A549 (cell line): ENCODE measurements around the gene PCDHGA10. TPM values are rescaled to one million over a fixed set of nuclear protein-coding genes. Genes with fewer than 3 reads are reported as not detected.

Experiments used
- ATAC-seq, 2 experiments: fragments of 200-7000 bp in 1 of 2; fragments of >200 bp in 1 of 2; cut with Nextera tagmentation in 1 of 2; cut with Tn5 transposase in 1 of 2; 3 replicates each; pipeline versions ENCODE4 v1.8.0 to v1.9.1; 2018 to 2020; ENCODE audit warnings: mild to moderate bottlenecking in 1 of 2, moderate library complexity in 1 of 2
- CTCF ChIA-PET: fragments of 300-600 bp; sonication (Branson Sonifier 250); formaldehyde crosslinking; extraction: SDS; loops from one replicate; lab custom pipeline; 2021; ENCODE audit warnings: antibody characterized with exemption, inconsistent platforms; lab: Yijun Ruan, JAX
- POLR2A ChIA-PET: fragments of 350-600 bp; formaldehyde crosslinking; extraction: SDS; loops from one replicate; lab custom pipeline; 2021; ENCODE audit warnings: antibody characterized with exemption, inconsistent platforms; lab: Yijun Ruan, JAX
- DNase-seq, 2 experiments: peaks; one replicate each; pipeline versions ENCODE4 v3.0.0 to v3.0.0-alpha.2; 2011 to 2016; ENCODE audit warnings: low read depth in 1 of 2, low spot score in 1 of 2
- FAIRE-seq: peaks from 2 replicates; lab custom pipeline; 2011; peaks lifted over from hg19 to GRCh38; lab: Jason Lieb, UNC
- H3K27ac ChIP-seq, 2 experiments: fragments of >200 bp; sonication (Bioruptor Twin); formaldehyde crosslinking; 3 replicates each; pipeline ENCODE4 v1.5.1; 2016 to 2017
- H3K4me1 ChIP-seq: fragments of >200 bp; sonication (Bioruptor Twin); formaldehyde crosslinking; 3 replicates; pipeline ENCODE4 v1.6.1; 2016
- H3K4me2 ChIP-seq: fragments of >200 bp; sonication (Bioruptor Twin); formaldehyde crosslinking; 3 replicates; pipeline ENCODE4 v1.6.1; 2016
- H3K4me3 ChIP-seq: fragments of >200 bp; sonication (Bioruptor Twin); formaldehyde crosslinking; 3 replicates; pipeline ENCODE4 v1.5.1; 2016
- H3K9me3 ChIP-seq: fragments of >200 bp; sonication (Bioruptor Twin); formaldehyde crosslinking; 3 replicates; pipeline ENCODE4 v1.6.1; 2016
- CBX8 ChIP-seq: fragments of 200-600 bp; sonication (generic); IDR thresholded peaks from 2 replicates; pipeline ENCODE4 v1.6.1; 2016
- CEBPB ChIP-seq, 2 experiments: fragments of >200 bp in 1 of 2; sonication (Bioruptor Twin) in 1 of 2; formaldehyde crosslinking in 1 of 2; IDR thresholded peaks; 2 replicates each; pipeline ENCODE4 v1.6.1; 2012 to 2016
- CHD4 ChIP-seq: fragments of 200-600 bp; sonication (generic); IDR thresholded peaks from 2 replicates; pipeline ENCODE4 v1.6.1; 2016; ENCODE audit warnings: antibody characterized with exemption, mild to moderate bottlenecking, borderline replicate concordance
- FOSB ChIP-seq: fragments of 250-450 bp; sonication (Bioruptor Pico); IDR thresholded peaks from 2 replicates; pipeline ENCODE4 v1.5.0; 2020; ENCODE audit warnings: mild to moderate bottlenecking, moderate library complexity
- FOSL2 ChIP-seq, 2 experiments: fragments of 450-650 bp in 1 of 2; fragments of >200 bp in 1 of 2; sonication (Bioruptor Twin) in 1 of 2; formaldehyde crosslinking; IDR thresholded peaks; 2 replicates each; pipeline versions ENCODE4 v1.5.0 to v1.6.1; 2016 to 2020; ENCODE audit warnings: mild to moderate bottlenecking in 1 of 2, moderate library complexity in 1 of 2
- KDM5A ChIP-seq: fragments of 200-600 bp; sonication (generic); IDR thresholded peaks from 2 replicates; pipeline ENCODE4 v1.6.1; 2016; ENCODE audit warnings: antibody characterized with exemption, mild to moderate bottlenecking
- MAZ ChIP-seq: fragments of 150-350 bp; IDR thresholded peaks from 2 replicates; pipeline ENCODE4 v1.6.1; 2014; ENCODE audit warnings: antibody characterized with exemption, low read depth, low read length, borderline replicate concordance
- NPAS2 ChIP-seq: fragments of 250-450 bp; sonication (Bioruptor Pico); IDR thresholded peaks from 2 replicates; pipeline ENCODE4 v1.8.0; 2022; ENCODE audit warnings: mild to moderate bottlenecking, moderate library complexity, borderline replicate concordance
- NR3C1 ChIP-seq: fragments of >200 bp; sonication (Bioruptor Twin); formaldehyde crosslinking; IDR thresholded peaks from 3 replicates; pipeline ENCODE4 v1.6.1; 2017
- RAD21 ChIP-seq, 2 experiments: fragments of >200 bp in 1 of 2; sonication (Bioruptor Twin) in 1 of 2; formaldehyde crosslinking in 1 of 2; IDR thresholded peaks in 1 of 2; conservative IDR thresholded peaks in 1 of 2; 2 replicates in 1 of 2; 3 replicates in 1 of 2; pipeline ENCODE4 v1.6.1; 2012 to 2018; ENCODE audit warnings: inconsistent platforms in 1 of 2
- RCOR1 ChIP-seq: fragments of 150-350 bp; IDR thresholded peaks from 2 replicates; pipeline ENCODE4 v1.6.1; 2014; ENCODE audit warnings: antibody characterized with exemption, low read length, low read depth
- RNF2 ChIP-seq: fragments of 200-600 bp; sonication (generic); IDR thresholded peaks from 2 replicates; pipeline ENCODE4 v1.6.1; 2016; ENCODE audit warnings: low read depth, mild to moderate bottlenecking, antibody characterized with exemption, moderate library complexity, borderline replicate concordance
- SREBF2 ChIP-seq: fragments of 450-650 bp; IDR thresholded peaks from 2 replicates; pipeline ENCODE4 v1.6.1; 2014; ENCODE audit warnings: mild to moderate bottlenecking, moderate library complexity
- TP53 ChIP-seq: fragments of 250-450 bp; sonication (Bioruptor Pico); IDR thresholded peaks from 2 replicates; pipeline ENCODE4 v1.5.0; 2021; ENCODE audit warnings: mild to moderate bottlenecking, moderate library complexity
- ZC3H11A ChIP-seq: fragments of 450-650 bp; IDR thresholded peaks from 2 replicates; pipeline ENCODE4 v1.6.1; 2014; ENCODE audit warnings: antibody characterized with exemption, mild to moderate bottlenecking
- WGBS: methylation state at CpG from one replicate; pipeline ENCODE4 v1.1.6; 2017; ENCODE audit errors: missing lambda C conversion rate; 5-methylcytosine and 5-hydroxymethylcytosine counted together
- polyA plus RNA-seq, 4 experiments: library from polyadenylated mRNA; depleted of rRNA in 3 of 4; stranded (reverse); fragments of >200 nt; fragmentation: RNase III in 1 of 4; extraction: RNeasy Plus Mini Kit Qiagen cat#74134 plus additional on column Dnase treatment in 1 of 4; gene quantifications; 2 replicates in 3 of 4; 3 replicates in 1 of 4; pipeline ENCODE4 v1.2.3, GENCODE V29; 2011 to 2017
- TF ChIP-seq, protein P1 (sequence below): IDR thresholded peaks from 2 replicates; pipeline ENCODE4 v1.6.1; 2012

Gene PCDHGA10
- polyA plus RNA-seq, 2 of the 4 experiments (the other 2 are of a cell fraction) = 0.04 TPM; not detected in 1

DNA sequence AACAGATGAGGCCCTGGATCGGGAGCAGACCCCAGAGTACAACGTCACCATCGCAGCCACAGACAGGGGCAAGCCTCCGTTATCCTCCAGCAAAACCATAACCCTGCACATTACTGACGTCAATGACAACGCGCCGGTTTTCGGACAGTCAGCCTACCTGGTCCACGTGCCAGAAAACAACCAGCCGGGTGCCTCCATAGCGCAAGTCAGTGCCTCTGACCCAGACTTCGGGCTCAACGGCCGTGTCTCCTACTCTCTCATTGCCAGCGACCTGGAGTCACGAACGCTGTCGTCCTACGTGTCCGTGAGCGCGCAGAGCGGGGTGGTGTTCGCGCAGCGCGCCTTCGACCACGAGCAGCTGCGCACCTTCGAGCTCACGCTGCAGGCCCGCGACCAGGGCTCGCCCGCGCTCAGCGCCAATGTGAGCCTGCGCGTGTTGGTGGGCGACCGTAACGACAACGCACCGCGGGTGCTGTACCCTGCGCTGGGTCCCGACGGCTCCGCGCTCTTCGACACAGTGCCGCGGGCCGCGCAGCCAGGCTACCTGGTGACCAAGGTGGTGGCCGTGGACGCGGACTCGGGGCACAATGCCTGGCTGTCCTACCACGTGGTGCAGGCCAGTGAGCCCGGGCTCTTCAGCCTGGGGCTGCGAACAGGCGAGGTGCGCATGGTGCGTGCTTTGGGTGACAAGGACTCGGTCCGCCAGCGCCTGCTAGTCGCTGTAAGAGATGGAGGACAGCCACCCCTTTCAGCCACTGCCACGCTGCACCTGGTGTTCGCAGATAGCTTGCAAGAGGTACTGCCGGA, 6.5 kb downstream of the PCDHGA10 start:
- TF ChIP-seq CEBPB (IDR thresholded peaks at IDR 0.05) = no peak
- TF ChIP-seq, protein P1, sequence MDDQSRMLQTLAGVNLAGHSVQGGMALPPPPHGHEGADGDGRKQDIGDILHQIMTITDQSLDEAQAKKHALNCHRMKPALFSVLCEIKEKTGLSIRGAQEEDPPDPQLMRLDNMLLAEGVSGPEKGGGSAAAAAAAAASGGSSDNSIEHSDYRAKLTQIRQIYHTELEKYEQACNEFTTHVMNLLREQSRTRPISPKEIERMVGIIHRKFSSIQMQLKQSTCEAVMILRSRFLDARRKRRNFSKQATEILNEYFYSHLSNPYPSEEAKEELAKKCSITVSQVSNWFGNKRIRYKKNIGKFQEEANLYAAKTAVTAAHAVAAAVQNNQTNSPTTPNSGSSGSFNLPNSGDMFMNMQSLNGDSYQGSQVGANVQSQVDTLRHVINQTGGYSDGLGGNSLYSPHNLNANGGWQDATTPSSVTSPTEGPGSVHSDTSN = no peak
- TF ChIP-seq NR3C1 = no peak
- TF ChIP-seq FOSB (CRISPR knock-in tag) = no peak
- no peak for TF ChIP-seq TP53 (CRISPR knock-in tag)
- no peak for TF ChIP-seq NPAS2 (CRISPR knock-in tag)
- TF ChIP-seq RNF2 = no peak
- no peak for TF ChIP-seq CBX8
- no peak for TF ChIP-seq RCOR1
- TF ChIP-seq CHD4 = no peak
- no peak for TF ChIP-seq KDM5A
- no peak for TF ChIP-seq FOSL2 (IDR thresholded peaks at IDR 0.05)
- TF ChIP-seq FOSL2 (CRISPR knock-in tag; IDR thresholded peaks at IDR 0.05) = no peak
- no peak for TF ChIP-seq MAZ
- ChIA-PET CTCF (interaction anchor here (1.0 to 2.4 kb wide), 4 partner anchors 36 to 139 kb away, joined by 3 to 9 read pairs (median 4); partner anchors contain the start of gene PCDHGA7), POLR2A (no interaction called here)
- H3K4me3 ChIP-seq = no peak overlapping the region
- no peaks in the 10 kb centered on the region for H3K4me1 ChIP-seq
- ATAC-seq (no peak), DNase-seq (no peak), FAIRE-seq (no peak)
- peaks cover 61% of the 10 kb centered on the region for H3K9me3 ChIP-seq
- H3K4me2 ChIP-seq = no peak overlapping the region
- H3K27ac ChIP-seq = no peak overlapping the region
- 85% methylated on average over 47 of the region's 74 CpGs for WGBS

DNA sequence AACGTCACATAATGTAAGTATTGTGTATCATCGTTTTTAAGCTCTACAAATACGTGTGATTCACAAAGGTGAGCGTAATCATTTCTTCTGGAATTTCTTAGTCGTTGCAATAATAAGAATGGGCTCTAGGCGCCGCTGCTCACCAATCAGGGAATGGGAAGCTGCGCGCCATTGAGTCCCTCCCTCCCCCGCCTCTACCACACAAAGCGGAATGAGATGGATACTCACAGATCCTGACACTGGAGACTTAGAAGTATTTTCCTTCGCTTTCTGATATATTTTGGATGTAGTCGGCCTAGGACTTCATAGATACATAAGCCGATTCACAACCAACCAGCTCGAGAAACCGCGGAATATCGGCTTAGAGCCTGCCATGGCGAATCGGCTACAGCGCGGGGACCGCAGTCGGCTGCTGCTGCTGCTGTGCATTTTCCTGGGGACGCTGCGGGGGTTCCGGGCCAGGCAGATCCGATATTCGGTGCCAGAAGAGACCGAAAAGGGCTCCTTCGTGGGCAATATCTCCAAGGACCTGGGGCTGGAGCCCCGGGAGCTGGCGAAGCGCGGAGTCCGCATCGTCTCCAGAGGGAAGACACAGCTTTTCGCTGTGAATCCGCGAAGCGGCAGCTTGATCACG, 8.2 kb downstream of the PCDHGA10 start, which contains the start of gene PCDHGA11:
Gene PCDHGA11, plus strand, starts transcription at position 197 of the 634 bp plus-strand sequence. Its CDS starts 177 bp downstream, at position 374.
- FAIRE-seq = no peak
- ChIA-PET CTCF (interaction anchor here (1.1 to 1.8 kb wide), 7 partner anchors 9 to 143 kb away, joined by 3 to 7 read pairs (median 4); partner anchors contain the start of genes PCDHGA12, PCDHGA5 and PCDHGB6), POLR2A (no interaction called here)
- Histone ChIP-seq H3K4me1 (no peaks in the 10 kb centered on the region), H3K4me2 (no peak within 1 kb of the TSS), H3K4me3 (no peak within 1 kb of the TSS), H3K9me3 (peaks cover 68% of the 10 kb centered on the region), H3K27ac (no peak within 1 kb of the TSS)
- WGBS = 76% methylated on average over 42 of the region's 42 CpGs
- TF ChIP-seq RAD21 (conservative IDR thresholded peaks at IDR 0.05 in 1 of 2, IDR thresholded peaks at IDR 0.05 in 1 of 2) (peak in 1 of 2 experiments; percentile 32; a peak in 2 of 5 replicates), SREBF2 (no peak)
- DNase-seq = peak in 1 of 2 experiments; percentile 14
- ATAC-seq = no peak

DNA sequence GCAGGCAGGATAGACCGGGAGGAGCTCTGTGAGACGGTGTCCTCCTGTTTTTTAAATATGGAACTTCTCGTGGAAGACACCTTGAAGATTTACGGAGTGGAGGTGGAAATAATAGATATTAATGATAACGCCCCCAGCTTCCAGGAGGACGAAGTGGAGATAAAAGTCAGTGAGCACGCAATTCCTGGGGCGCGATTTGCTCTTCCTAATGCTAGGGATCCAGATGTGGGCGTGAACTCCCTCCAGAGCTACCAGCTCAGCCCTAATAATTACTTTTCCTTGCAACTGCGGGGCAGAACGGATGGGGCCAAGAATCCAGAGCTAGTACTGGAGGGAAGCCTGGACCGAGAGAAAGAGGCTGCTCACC, 8.7 kb downstream of the PCDHGA10 start:
- no peak for DNase-seq
- CTCF ChIA-PET = interaction anchor here (1.1 to 1.8 kb wide), 7 partner anchors 9 to 143 kb away, joined by 3 to 7 read pairs (median 4); partner anchors contain the start of genes PCDHGA12, PCDHGA5 and PCDHGB6
- no peaks in the 10 kb centered on the region for H3K4me1 ChIP-seq
- H3K27ac ChIP-seq = no peak overlapping the region
- H3K4me2 ChIP-seq = no peak overlapping the region
- no peak overlapping the region for H3K4me3 ChIP-seq
- TF ChIP-seq, protein P1 = no peak
- no peak for TF ChIP-seq ZC3H11A
- ATAC-seq = no peak
- 47% methylated on average over 13 of the region's 13 CpGs for WGBS
- H3K9me3 ChIP-seq = peaks cover 73% of the 10 kb centered on the region
- POLR2A ChIA-PET = no interaction called here
- FAIRE-seq = no peak
